HepG2 (cell line): ENCODE results near the gene MRPL18. TPM values are rescaled to one million over a fixed set of nuclear protein-coding genes. Genes with fewer than 3 reads are reported as not detected.

Experiments
- ATAC-seq: fragments of 200-7000 bp; cut with Tn5 transposase; 3 replicates; pipeline ENCODE4 v1.9.1; 2020; ENCODE audit warnings: mild to moderate bottlenecking, moderate library complexity
- BruUV-seq: library from RNA; stranded (reverse); fragments of 400-500 nt; replicated peaks from 2 replicates; lab custom pipeline; 2021; lab: Mats Ljungman, UMichigan
- CTCF ChIA-PET: fragments of 300-600 bp; formaldehyde crosslinking; extraction: SDS; loops from one replicate; lab custom pipeline; 2021; ENCODE audit warnings: low total read pairs, inconsistent platforms, low intra/inter-chr PET ratio; lab: Yijun Ruan, JAX
- POLR2A ChIA-PET: fragments of 350-600 bp; sonication (Branson Sonifier 250); formaldehyde crosslinking; loops from one replicate; lab custom pipeline; 2020; ENCODE audit warnings: antibody characterized with exemption, inconsistent platforms; lab: Yijun Ruan, JAX
- DNase-seq: peaks from one replicate; pipeline ENCODE4 v3.0.0-alpha.2; 2015; ENCODE audit warnings: low spot score
- FAIRE-seq: peaks from 3 replicates; lab custom pipeline; 2011; peaks lifted over from hg19 to GRCh38; lab: Jason Lieb, UNC
- H2AFZ ChIP-seq: one replicate; pipeline ENCODE4 v1.6.1; 2011; ENCODE audit warnings: low read length, inconsistent platforms
- H3K27ac ChIP-seq: fragments of 300-600 bp; 3 replicates; pipeline ENCODE4 v1.8.0; 2011; ENCODE audit warnings: mixed run types, mild to moderate bottlenecking, mixed read lengths, low read length, inconsistent platforms; ENCODE audit not compliant: insufficient read depth; ENCODE audit errors: extremely low read length
- H3K27me3 ChIP-seq, 2 experiments: fragments of 200-600 bp in 1 of 2; 2 replicates in 1 of 2; 3 replicates in 1 of 2; pipeline versions ENCODE4 v1.6.0 to v1.8.0; 2011; ENCODE audit warnings: low read length in 2 of 2, mild to moderate bottlenecking in 2 of 2, moderate library complexity in 2 of 2, inconsistent platforms in 1 of 2; ENCODE audit not compliant: insufficient read depth in 2 of 2, control insufficient read depth in 1 of 2
- H3K36me3 ChIP-seq, 2 experiments: fragments of 200-600 bp in 1 of 2; replicated peaks in 1 of 2; 2 replicates in 1 of 2; 3 replicates in 1 of 2; pipeline versions ENCODE4 v1.5.1 to v1.8.0; 2011; ENCODE audit warnings: low read length in 2 of 2, inconsistent platforms in 1 of 2; ENCODE audit not compliant: insufficient read depth in 2 of 2, control insufficient read depth in 1 of 2
- H3K4me1 ChIP-seq: 2 replicates; pipeline ENCODE4 v1.5.1; 2012; ENCODE audit warnings: low read length, inconsistent platforms; ENCODE audit not compliant: insufficient read depth
- H3K4me2 ChIP-seq: 2 replicates; pipeline ENCODE4 v1.6.0; 2011; ENCODE audit warnings: low read depth, low read length, inconsistent platforms
- H3K4me3 ChIP-seq, 3 experiments: fragments of 200-600 bp in 1 of 3; sonication (generic), shearing (Covaris generic) in 1 of 3; replicated peaks in 1 of 3; 2 replicates each; pipeline ENCODE4 v1.5.1; 2011 to 2016; ENCODE audit warnings: low read length in 3 of 3, inconsistent platforms in 2 of 3, low read depth in 2 of 3, mild to moderate bottlenecking in 2 of 3, control low read depth in 1 of 3, mixed read lengths in 1 of 3; ENCODE audit not compliant: insufficient read depth in 1 of 3
- H3K79me2 ChIP-seq: one replicate; pipeline ENCODE4 v1.6.1; 2011; ENCODE audit warnings: low read length, inconsistent platforms; ENCODE audit not compliant: insufficient read depth
- H3K9ac ChIP-seq: 2 replicates; pipeline ENCODE4 v1.6.0; 2011; ENCODE audit warnings: mild to moderate bottlenecking, low read depth, low read length, inconsistent platforms; ENCODE audit not compliant: insufficient read depth
- H3K9me3 ChIP-seq: 2 replicates; pipeline ENCODE4 v1.5.1; 2012; ENCODE audit warnings: mild to moderate bottlenecking, low read length
- H4K20me1 ChIP-seq: 2 replicates; pipeline ENCODE4 v1.6.0; 2011; ENCODE audit warnings: inconsistent platforms, mild to moderate bottlenecking, low read length, moderate library complexity; ENCODE audit not compliant: insufficient read depth
- ARNTL ChIP-seq: sonication (generic); formaldehyde crosslinking; IDR thresholded peaks from 2 replicates; pipeline ENCODE4 v1.4.0; 2020; ENCODE audit warnings: mild to moderate bottlenecking, missing genetic modification reagents
- CBX2 ChIP-seq, 2 experiments: fragments of 200-600 bp in 1 of 2; sonication (generic); formaldehyde crosslinking in 1 of 2; IDR thresholded peaks; 2 replicates each; pipeline versions ENCODE4 v1.7.0 to v1.8.1; 2018 to 2022; ENCODE audit warnings: low read depth in 2 of 2, low read length in 1 of 2, mild to moderate bottlenecking in 1 of 2, missing genetic modification reagents in 1 of 2
- CENPBD1 ChIP-seq: sonication (generic); formaldehyde crosslinking; IDR thresholded peaks from 2 replicates; pipeline ENCODE4 v1.8.0; 2022; ENCODE audit warnings: missing genetic modification reagents, low read depth, mild to moderate bottlenecking, borderline replicate concordance
- MAFG ChIP-seq: sonication (generic); formaldehyde crosslinking; IDR thresholded peaks from 2 replicates; pipeline ENCODE4 v1.5.1; 2020; ENCODE audit warnings: mild to moderate bottlenecking, missing genetic modification reagents
- MIER3 ChIP-seq: IDR thresholded peaks from 2 replicates; pipeline ENCODE4 v1.6.1; 2016; ENCODE audit warnings: missing compliant biosample characterization, borderline replicate concordance
- NAIF1 ChIP-seq: sonication (generic); formaldehyde crosslinking; IDR thresholded peaks from 2 replicates; pipeline ENCODE4 v1.5.0; 2020; ENCODE audit warnings: mild to moderate bottlenecking, missing genetic modification reagents, borderline replicate concordance
- NR3C1 ChIP-seq: sonication (generic); formaldehyde crosslinking; IDR thresholded peaks from 2 replicates; pipeline ENCODE4 v1.4.0; 2020; ENCODE audit warnings: missing genetic modification reagents
- PRDM10 ChIP-seq: sonication (generic); formaldehyde crosslinking; IDR thresholded peaks from 2 replicates; pipeline ENCODE4 v1.4.0; 2020; ENCODE audit warnings: low read depth, missing genetic modification reagents
- SNAI1 ChIP-seq: sonication (generic); formaldehyde crosslinking; IDR thresholded peaks from 2 replicates; pipeline ENCODE4 v1.5.0; 2020; ENCODE audit warnings: mild to moderate bottlenecking, missing genetic modification reagents, borderline replicate concordance
- SNAPC2 ChIP-seq: sonication (generic); formaldehyde crosslinking; IDR thresholded peaks from 2 replicates; pipeline ENCODE4 v1.8.1; 2022; ENCODE audit warnings: mild to moderate bottlenecking, missing genetic modification reagents
- TBX2 ChIP-seq: sonication (generic); formaldehyde crosslinking; IDR thresholded peaks from 2 replicates; pipeline ENCODE4 v1.5.0; 2020; ENCODE audit warnings: missing genetic modification reagents, mild to moderate bottlenecking, borderline replicate concordance
- XRCC5 ChIP-seq: fragments of 200-400 bp; formaldehyde crosslinking; optimal IDR thresholded peaks from 2 replicates; pipeline ENCODE3; 2017; ENCODE audit warnings: mild to moderate bottlenecking, low read length
- ZFP36L1 ChIP-seq: sonication (generic); formaldehyde crosslinking; IDR thresholded peaks from 2 replicates; pipeline ENCODE4 v1.8.0; 2022; ENCODE audit warnings: mild to moderate bottlenecking, missing genetic modification reagents, moderate library complexity
- ZFP37 ChIP-seq: sonication (generic); formaldehyde crosslinking; IDR thresholded peaks from 2 replicates; pipeline ENCODE4 v1.4.0; 2020; ENCODE audit warnings: missing genetic modification reagents, borderline replicate concordance
- ZMAT3 ChIP-seq: sonication (generic); formaldehyde crosslinking; conservative IDR thresholded peaks from 2 replicates; pipeline ENCODE4 v1.7.0; 2021; ENCODE audit warnings: missing genetic modification reagents
- ZNF549 ChIP-seq: sonication (generic); formaldehyde crosslinking; IDR thresholded peaks from 2 replicates; pipeline ENCODE4 v1.5.0; 2020; ENCODE audit warnings: missing genetic modification reagents
- ZNF614 ChIP-seq: IDR thresholded peaks from 2 replicates; pipeline ENCODE4 v1.6.1; 2018; ENCODE audit warnings: missing biosample characterization, missing genetic modification reagents, inconsistent platforms, borderline replicate concordance
- ZNF740 ChIP-seq: sonication (generic); formaldehyde crosslinking; IDR thresholded peaks from 2 replicates; pipeline ENCODE4 v1.4.0; 2020; ENCODE audit warnings: missing genetic modification reagents
- ZNF780A ChIP-seq: sonication (generic); formaldehyde crosslinking; IDR thresholded peaks from 2 replicates; pipeline ENCODE4 v1.8.0; 2022; ENCODE audit warnings: mild to moderate bottlenecking, missing genetic modification reagents, moderate library complexity
- WGBS: methylation state at CpG from one replicate; pipeline ENCODE4 v1.1.6; 2017; ENCODE audit warnings: low lambda C conversion rate; 5-methylcytosine and 5-hydroxymethylcytosine counted together
- in situ Hi-C: cut with HindIII; loops from 2 replicates; pipeline ENCODE4 v1.10.0; 2017; ENCODE audit warnings: low pct_unique_long_range_greater_than_20kb; ENCODE audit not compliant: extremely low pct_ligation_motif_present
- intact Hi-C: fragments of 100-400 bp; cut with micrococcal nuclease; formaldehyde crosslinking; loops from one replicate; pipeline ENCODE4 v1.10.0; 2022; ENCODE audit not compliant: unreplicated experiment
- polyA plus RNA-seq, 8 experiments: library from polyadenylated mRNA; depleted of rRNA in 3 of 8; stranded (reverse) in 7 of 8; unstranded in 1 of 8; fragments of >200 nt; fragmentation: Illumina TruSeq in 4 of 8; extraction: Trizol in 4 of 8; gene quantifications; 2 replicates each; pipeline versions ENCODE4 v1.2.1 to v1.2.3, GENCODE V29; 2011 to 2016; ENCODE audit warnings: low read depth in 4 of 8, missing spikeins in 1 of 8, mixed read lengths in 1 of 8; ENCODE audit not compliant: insufficient read depth in 1 of 8
- total RNA-seq, 5 experiments: library from RNA; depleted of rRNA; stranded (reverse); fragments of >200 nt; fragmentation: Illumina TruSeq; extraction: Trizol; gene quantifications; 2 replicates each; pipeline ENCODE4 v1.2.3, GENCODE V29; 2016; ENCODE audit warnings: low read depth in 1 of 5

Gene MRPL18
- total and polyA plus RNA-seq, 2 of the 13 experiments (the other 11 are each of a cell fraction or from before 2014, with no cell fraction given) = 85.6 to 176 TPM

GRCh38 chr6:159804504-159804903 lies 14.2 kb downstream of the MRPL18 start:
- POLR2A ChIA-PET = interaction anchor here (6.3 kb wide), 1 partner anchor 15 kb away, joined by 88 read pairs; the partner anchor contains the start of genes MRPL18 and TCP1
- TF ChIP-seq CBX2 (IDR thresholded peaks at IDR 0.05; ENCODE audit: low read depth, low read length) (no peak), CBX2 (CRISPR knock-in tag; IDR thresholded peaks at IDR 0.05; ENCODE audit: low read depth) (no peak), PRDM10 (CRISPR knock-in tag) (no peak), NR3C1 (CRISPR knock-in tag) (no peak), ZNF780A (CRISPR knock-in tag) (no peak), ZNF614 (CRISPR knock-in tag) (no peak), ZNF740 (CRISPR knock-in tag) (no peak), CENPBD1 (CRISPR knock-in tag) (no peak), SNAPC2 (CRISPR knock-in tag) (no peak), SNAI1 (no peak), MAFG (no peak), ARNTL (no peak), NAIF1 (no peak), ZFP36L1 (no peak), XRCC5 (no peak), MIER3 (CRISPR knock-in tag) (no peak), ZFP37 (CRISPR knock-in tag) (no peak), ZNF549 (no peak), TBX2 (no peak), ZMAT3 (CRISPR knock-in tag) (no peak)
- TF ChIP-seq, all 625 proteins: peak for 0
- Histone ChIP-seq H3K79me2 (no peaks in the 10 kb centered on the region), H3K36me3 (no peaks in the 10 kb centered on the region), H3K4me3 (no peak overlapping the region), H3K27me3 (0 out of 5 replicates have a peak, but pooled peaks cover 0 to 4% of the 10 kb centered on the region in 2 experiments), H3K4me2 (no peak overlapping the region), H3K9me3 (no peaks in the 10 kb centered on the region), H3K4me1 (peaks cover 32% of the 10 kb centered on the region), H4K20me1 (no peaks in the 10 kb centered on the region), H3K27ac (no peak overlapping the region), H2AFZ (no peak overlapping the region), H3K9ac (no peak overlapping the region)
- ATAC-seq (no peak), FAIRE-seq (no peak), DNase-seq (no peak)
- in situ Hi-C loops (no loop called here), intact Hi-C loops (no loop called here)
- WGBS = 82% methylated on average over 10 of the region's 10 CpGs
- CTCF ChIA-PET = no interaction called here
- no TSS peak for BruUV-seq
